Measurements from ENCODE around the gene BCL2L1. TPM values are rescaled to one million over a fixed set of nuclear protein-coding genes. Genes with fewer than 3 reads are reported as not detected.

The BCL2L1 gene
- total and polyA plus RNA-seq, 10 of the 15 experiments (the other 5 are each of a cell fraction or from before 2014, with no cell fraction given), result 0.63 to 67.7 (median 43.6) TPM

DNA sequence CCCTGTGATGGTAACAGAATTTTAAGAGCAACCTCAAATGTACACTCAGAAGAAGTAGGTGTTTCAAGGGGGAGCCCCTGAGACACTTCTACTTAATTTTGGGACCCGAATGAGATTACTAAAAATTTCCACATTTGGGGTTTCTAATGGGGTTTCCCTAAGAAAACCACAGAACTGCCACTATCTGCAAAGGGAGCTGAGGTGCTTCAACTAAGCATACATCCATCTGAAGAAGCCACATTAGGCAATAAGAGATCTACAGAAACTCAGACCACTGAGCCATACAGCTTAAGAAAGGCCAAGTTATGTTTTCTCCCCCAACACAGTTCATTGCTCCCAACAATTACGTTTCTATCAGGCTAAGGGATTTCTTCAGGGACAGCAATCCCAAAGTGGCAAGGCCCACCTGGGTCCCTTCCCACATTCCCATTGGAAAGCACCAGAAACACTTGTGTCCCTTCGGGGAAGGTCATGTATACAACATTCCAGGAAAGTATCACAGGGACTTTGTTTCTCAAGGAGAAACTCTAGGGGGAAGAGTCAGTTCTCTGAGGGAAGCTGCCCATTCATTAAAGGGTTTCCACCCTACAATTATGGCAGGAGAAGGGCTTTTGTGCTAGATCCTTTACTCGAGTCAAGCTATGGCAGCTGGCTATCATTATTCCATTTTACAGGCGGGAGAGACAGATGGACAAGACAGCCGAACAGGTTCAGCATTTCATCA is 5.0 kb downstream of the BCL2L1 start:
- ATAC-seq (peak; percentile 61), DNase-seq (ENCODE audit: low read depth, low spot score) (peak; percentile 68), FAIRE-seq (peak; percentile 44)
- Histone ChIP-seq H4K20me1 (ENCODE audit: control insufficient read depth, insufficient read depth) (no peaks in the 10 kb centered on the region), H3K4me1 (ENCODE audit: control insufficient read depth, insufficient read depth, low read length) (peaks cover 29% of the 10 kb centered on the region), H3K27me3 (replicated peaks in 1 of 2; ENCODE audit: control insufficient read depth in 2 of 2, insufficient read depth in 2 of 2, low read length in 1 of 2) (no peaks in the 10 kb centered on the region), H3K9me3 (replicated peaks; ENCODE audit: control insufficient read depth, insufficient read depth, low read length) (no peaks in the 10 kb centered on the region), H3K4me3 (peak overlapping the region; percentile 72), H3K79me2 (ENCODE audit: control insufficient read depth, insufficient read depth, low read length) (peaks cover 89% of the 10 kb centered on the region), H3K27ac (ENCODE audit: control insufficient read depth, insufficient read depth) (peak overlapping the region; percentile 75), H3K9ac (ENCODE audit: control insufficient read depth, insufficient read depth, low read length) (peak overlapping the region; percentile 54; the same call in 1 of the 2 replicates), H2AFZ (ENCODE audit: control insufficient read depth, low read depth, low read length) (no peak overlapping the region), H3K36me3 (ENCODE audit: control insufficient read depth in 2 of 2, insufficient read depth in 2 of 2, low read length in 1 of 2) (peaks cover 2 to 13% of the 10 kb centered on the region in 2 experiments; a peak in 3 of 4 replicates), H3K4me2 (ENCODE audit: control insufficient read depth, insufficient read depth) (peak overlapping the region; percentile 93)
- in situ Hi-C loops (cut with MboI) (no loop called here), intact Hi-C loops (cut with micrococcal nuclease; ENCODE audit: unreplicated experiment) (no loop called here)
- RAD21 ChIA-PET (ENCODE audit: unreplicated experiment), result interaction anchor here (0.9 to 8.8 kb wide), 10 partner anchors 11 to 58 kb away, joined by 3 to 428 read pairs (median 6); no protein-coding TSS in a partner anchor
- POLR2A ChIA-PET, result interaction anchor here (0.5 to 6.1 kb wide), 7 partner anchors 12 to 173 kb away, joined by 4 to 36 read pairs (median 23); no protein-coding TSS in a partner anchor
- no TSS peak for BruUV-seq (replicated peaks)
- CTCF ChIA-PET, result interaction anchor here (0.8 to 12.7 kb wide), 8 partner anchors 9 to 157 kb away, joined by 3 to 531 read pairs (median 11); no protein-coding TSS in a partner anchor
- SMC1A ChIA-PET (ENCODE audit: uncharacterized antibody, unreplicated experiment), result interaction anchor here (0.7 to 10.6 kb wide), 9 partner anchors 9 to 84 kb away, joined by 3 to 321 read pairs (median 38); no protein-coding TSS in a partner anchor
- 18% methylated on average over 6 of the region's 6 CpGs for WGBS (ENCODE audit: insufficient coverage, insufficient replicate concordance, low lambda C conversion rate, missing lambda C conversion rate)
- TF ChIP-seq JUND (IDR thresholded peaks at IDR 0.05; ENCODE audit: low read depth, low read length) (no peak), MYB (IDR thresholded peaks at IDR 0.05; ENCODE audit: borderline replicate concordance, low read depth, low read length) (no peak), SRF (IDR thresholded peaks at IDR 0.05; ENCODE audit: low read depth in 2 of 2, low read length in 2 of 2) (peak in 1 of 2 experiments; percentile 77; a peak in 1 of 4 replicates), YY1 (IDR thresholded peaks at IDR 0.05; ENCODE audit: low read depth, low read length) (no peak), FOXM1 (IDR thresholded peaks at IDR 0.05; ENCODE audit: low read depth, low read length) (peak; percentile 83; the same call in 1 of the 2 replicates), CREM (IDR thresholded peaks at IDR 0.05; ENCODE audit: low read depth) (peak; percentile 45; the same call in 1 of the 2 replicates), BRCA1 (IDR thresholded peaks at IDR 0.05; ENCODE audit: low read depth, low read length) (no peak), SPI1 (IDR thresholded peaks at IDR 0.05; ENCODE audit: borderline replicate concordance, insufficient read depth, low read depth, low read length) (no peak), BACH1 (IDR thresholded peaks at IDR 0.05; ENCODE audit: borderline replicate concordance) (peak; percentile 40; the same call in 1 of the 2 replicates), POLR2AphosphoS2 (IDR thresholded peaks at IDR 0.05; ENCODE audit: low read depth, low read length) (no peak)
- TF ChIP-seq, protein P1, sequence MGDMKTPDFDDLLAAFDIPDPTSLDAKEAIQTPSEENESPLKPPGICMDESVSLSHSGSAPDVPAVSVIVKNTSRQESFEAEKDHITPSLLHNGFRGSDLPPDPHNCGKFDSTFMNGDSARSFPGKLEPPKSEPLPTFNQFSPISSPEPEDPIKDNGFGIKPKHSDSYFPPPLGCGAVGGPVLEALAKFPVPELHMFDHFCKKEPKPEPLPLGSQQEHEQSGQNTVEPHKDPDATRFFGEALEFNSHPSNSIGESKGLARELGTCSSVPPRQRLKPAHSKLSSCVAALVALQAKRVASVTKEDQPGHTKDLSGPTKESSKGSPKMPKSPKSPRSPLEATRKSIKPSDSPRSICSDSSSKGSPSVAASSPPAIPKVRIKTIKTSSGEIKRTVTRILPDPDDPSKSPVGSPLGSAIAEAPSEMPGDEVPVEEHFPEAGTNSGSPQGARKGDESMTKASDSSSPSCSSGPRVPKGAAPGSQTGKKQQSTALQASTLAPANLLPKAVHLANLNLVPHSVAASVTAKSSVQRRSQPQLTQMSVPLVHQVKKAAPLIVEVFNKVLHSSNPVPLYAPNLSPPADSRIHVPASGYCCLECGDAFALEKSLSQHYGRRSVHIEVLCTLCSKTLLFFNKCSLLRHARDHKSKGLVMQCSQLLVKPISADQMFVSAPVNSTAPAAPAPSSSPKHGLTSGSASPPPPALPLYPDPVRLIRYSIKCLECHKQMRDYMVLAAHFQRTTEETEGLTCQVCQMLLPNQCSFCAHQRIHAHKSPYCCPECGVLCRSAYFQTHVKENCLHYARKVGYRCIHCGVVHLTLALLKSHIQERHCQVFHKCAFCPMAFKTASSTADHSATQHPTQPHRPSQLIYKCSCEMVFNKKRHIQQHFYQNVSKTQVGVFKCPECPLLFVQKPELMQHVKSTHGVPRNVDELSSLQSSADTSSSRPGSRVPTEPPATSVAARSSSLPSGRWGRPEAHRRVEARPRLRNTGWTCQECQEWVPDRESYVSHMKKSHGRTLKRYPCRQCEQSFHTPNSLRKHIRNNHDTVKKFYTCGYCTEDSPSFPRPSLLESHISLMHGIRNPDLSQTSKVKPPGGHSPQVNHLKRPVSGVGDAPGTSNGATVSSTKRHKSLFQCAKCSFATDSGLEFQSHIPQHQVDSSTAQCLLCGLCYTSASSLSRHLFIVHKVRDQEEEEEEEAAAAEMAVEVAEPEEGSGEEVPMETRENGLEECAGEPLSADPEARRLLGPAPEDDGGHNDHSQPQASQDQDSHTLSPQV (IDR thresholded peaks at IDR 0.05), result no peak
- TF ChIP-seq, protein P2, sequence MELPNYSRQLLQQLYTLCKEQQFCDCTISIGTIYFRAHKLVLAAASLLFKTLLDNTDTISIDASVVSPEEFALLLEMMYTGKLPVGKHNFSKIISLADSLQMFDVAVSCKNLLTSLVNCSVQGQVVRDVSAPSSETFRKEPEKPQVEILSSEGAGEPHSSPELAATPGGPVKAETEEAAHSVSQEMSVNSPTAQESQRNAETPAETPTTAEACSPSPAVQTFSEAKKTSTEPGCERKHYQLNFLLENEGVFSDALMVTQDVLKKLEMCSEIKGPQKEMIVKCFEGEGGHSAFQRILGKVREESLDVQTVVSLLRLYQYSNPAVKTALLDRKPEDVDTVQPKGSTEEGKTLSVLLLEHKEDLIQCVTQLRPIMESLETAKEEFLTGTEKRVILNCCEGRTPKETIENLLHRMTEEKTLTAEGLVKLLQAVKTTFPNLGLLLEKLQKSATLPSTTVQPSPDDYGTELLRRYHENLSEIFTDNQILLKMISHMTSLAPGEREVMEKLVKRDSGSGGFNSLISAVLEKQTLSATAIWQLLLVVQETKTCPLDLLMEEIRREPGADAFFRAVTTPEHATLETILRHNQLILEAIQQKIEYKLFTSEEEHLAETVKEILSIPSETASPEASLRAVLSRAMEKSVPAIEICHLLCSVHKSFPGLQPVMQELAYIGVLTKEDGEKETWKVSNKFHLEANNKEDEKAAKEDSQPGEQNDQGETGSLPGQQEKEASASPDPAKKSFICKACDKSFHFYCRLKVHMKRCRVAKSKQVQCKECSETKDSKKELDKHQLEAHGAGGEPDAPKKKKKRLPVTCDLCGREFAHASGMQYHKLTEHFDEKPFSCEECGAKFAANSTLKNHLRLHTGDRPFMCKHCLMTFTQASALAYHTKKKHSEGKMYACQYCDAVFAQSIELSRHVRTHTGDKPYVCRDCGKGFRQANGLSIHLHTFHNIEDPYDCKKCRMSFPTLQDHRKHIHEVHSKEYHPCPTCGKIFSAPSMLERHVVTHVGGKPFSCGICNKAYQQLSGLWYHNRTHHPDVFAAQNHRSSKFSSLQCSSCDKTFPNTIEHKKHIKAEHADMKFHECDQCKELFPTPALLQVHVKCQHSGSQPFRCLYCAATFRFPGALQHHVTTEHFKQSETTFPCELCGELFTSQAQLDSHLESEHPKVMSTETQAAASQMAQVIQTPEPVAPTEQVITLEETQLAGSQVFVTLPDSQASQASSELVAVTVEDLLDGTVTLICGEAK (IDR thresholded peaks at IDR 0.05; ENCODE audit: borderline replicate concordance), result no peak
